K562 (cell line): ENCODE data around the gene FAM83D. TPM values are rescaled to one million over a fixed set of nuclear protein-coding genes. Genes with fewer than 3 reads are reported as not detected.

Experiments used
- CBX1 ChIP-seq: sonication (generic); IDR thresholded peaks from 2 replicates; pipeline ENCODE4 v1.6.1; 2016; ENCODE audit warnings: antibody characterized with exemption, low read depth, mild to moderate bottlenecking
- CEBPB ChIP-seq: fragments of 450-650 bp; IDR thresholded peaks from 2 replicates; pipeline ENCODE4 v1.6.1; 2016; ENCODE audit warnings: missing genetic modification characterization, missing compliant biosample characterization
- E2F8 ChIP-seq: fragments of 450-650 bp; IDR thresholded peaks from 2 replicates; pipeline ENCODE4 v1.7.1; 2018; ENCODE audit warnings: mild to moderate bottlenecking, low read depth; ENCODE audit not compliant: partially characterized antibody
- FUS ChIP-seq: fragments of 200-400 bp; formaldehyde crosslinking; optimal IDR thresholded peaks from 2 replicates; pipeline ENCODE3; 2017; ENCODE audit warnings: low read depth, low read length
- HCFC1 ChIP-seq: IDR thresholded peaks from 2 replicates; pipeline ENCODE4 v1.6.1; 2012; ENCODE audit warnings: low read depth, low read length, improper control_type of control experiment
- HOMEZ ChIP-seq: fragments of 250-450 bp; sonication (Bioruptor Pico); IDR thresholded peaks from 2 replicates; pipeline ENCODE4 v1.4.0; 2020; ENCODE audit warnings: mild to moderate bottlenecking, moderate library complexity
- IRF1 ChIP-seq: sonication (generic); formaldehyde crosslinking; IDR thresholded peaks from 2 replicates; pipeline ENCODE4 v1.8.0; 2022; ENCODE audit warnings: missing genetic modification reagents, mild to moderate bottlenecking, borderline replicate concordance
- MECOM ChIP-seq: fragments of 250-450 bp; sonication (Bioruptor Pico); IDR thresholded peaks from 2 replicates; pipeline ENCODE4 v1.8.0; 2022; ENCODE audit warnings: inconsistent platforms
- MLX ChIP-seq, 2 experiments: fragments of 450-650 bp in 1 of 2; sonication (generic) in 1 of 2; formaldehyde crosslinking; conservative IDR thresholded peaks; 2 replicates each; pipeline versions ENCODE4 v1.4.0 to v1.8.1; 2020 to 2022; ENCODE audit warnings: mild to moderate bottlenecking in 1 of 2, missing genetic modification reagents in 1 of 2
- MNT ChIP-seq, 2 experiments: fragments of 450-650 bp; conservative IDR thresholded peaks; 2 replicates each; pipeline ENCODE4 v1.6.1; 2017; ENCODE audit warnings: mild to moderate bottlenecking in 2 of 2, moderate library complexity in 2 of 2
- MTA2 ChIP-seq: fragments of 450-650 bp; IDR thresholded peaks from 2 replicates; pipeline ENCODE4 v1.6.1; 2016; ENCODE audit warnings: low read depth
- NCOR1 ChIP-seq: fragments of 450-650 bp; IDR thresholded peaks from 2 replicates; pipeline ENCODE4 v1.6.1; 2016; ENCODE audit warnings: mild to moderate bottlenecking, moderate library complexity
- RBM15 ChIP-seq: fragments of 200-400 bp; formaldehyde crosslinking; IDR thresholded peaks from 2 replicates; pipeline ENCODE4 v1.6.1; 2018; ENCODE audit warnings: mild to moderate bottlenecking, low read length, moderate library complexity; ENCODE audit not compliant: insufficient read depth
- SFPQ ChIP-seq: fragments of 200-400 bp; formaldehyde crosslinking; IDR thresholded peaks from 2 replicates; pipeline ENCODE4 v1.6.1; 2017; ENCODE audit warnings: mild to moderate bottlenecking, low read depth, low read length, moderate library complexity
- TAF1 ChIP-seq: IDR thresholded peaks from 2 replicates; pipeline ENCODE4 v1.6.1; 2011; ENCODE audit warnings: mild to moderate bottlenecking, low read length, moderate library complexity; ENCODE audit not compliant: insufficient read depth, control insufficient read depth, severe bottlenecking; ENCODE audit errors: extremely low read depth
- TAF9B ChIP-seq: fragments of 450-650 bp; IDR thresholded peaks from 2 replicates; pipeline ENCODE4 v1.6.1; 2018; ENCODE audit warnings: mild to moderate bottlenecking; ENCODE audit not compliant: partially characterized antibody
- TCF7L2 ChIP-seq: fragments of 150-350 bp; IDR thresholded peaks from 2 replicates; pipeline ENCODE4 v1.6.1; 2016; ENCODE audit warnings: low read depth, mild to moderate bottlenecking, low read length, moderate library complexity
- polyA plus RNA-seq, 8 experiments: library from polyadenylated mRNA; depleted of rRNA in 4 of 8; stranded (reverse) in 5 of 8; unstranded in 3 of 8; fragments of >200 nt; fragmentation: Nextera tagmentation in 2 of 8; fragmentation: Illumina TruSeq in 1 of 8; extraction: Ambion mirVana in 2 of 8; extraction: Trizol in 1 of 8; gene quantifications; 2 replicates each; pipeline versions ENCODE4 v1.2.1 to v1.2.3, GENCODE V29; 2011 to 2014; ENCODE audit warnings: inconsistent platforms in 1 of 8, missing spikeins in 1 of 8
- total RNA-seq, 7 experiments: library from RNA; depleted of rRNA in 6 of 7; stranded (reverse); fragments of >200 nt in 6 of 7; fragmentation: Illumina TruSeq in 2 of 7; extraction: Trizol in 2 of 7; gene quantifications; 2 replicates each; pipeline versions ENCODE4 v1.2.1 to v1.2.3, GENCODE V29; 2011 to 2021; ENCODE audit warnings: low replicate concordance in 1 of 7

Gene FAM83D
- total and polyA plus RNA-seq, 9 of the 15 experiments (the other 6 are each of a cell fraction or from before 2014, with no cell fraction given): 8.2 to 66.1 (median 43.5) TPM

- no peak for TF ChIP-seq SFPQ
- no peak for TF ChIP-seq CBX1
- peak; percentile 69; the same call in 1 of the 2 replicates for TF ChIP-seq MECOM (CRISPR knock-in tag)
- TF ChIP-seq E2F8: peak; percentile 90
- TF ChIP-seq HCFC1: no peak
- no peak for TF ChIP-seq TAF1
- no peak for TF ChIP-seq MLX (CRISPR knock-in tag; conservative IDR thresholded peaks at IDR 0.05)
- TF ChIP-seq RBM15: no peak
- no peak for TF ChIP-seq TCF7L2
- no peak for TF ChIP-seq CEBPB
- TF ChIP-seq MTA2: no peak
- TF ChIP-seq MNT (conservative IDR thresholded peaks at IDR 0.05): peak; percentile 91 to 95
- TF ChIP-seq IRF1 (CRISPR knock-in tag): no peak
- no peak for TF ChIP-seq NCOR1
- TF ChIP-seq TAF9B: no peak
- TF ChIP-seq FUS: no peak
- TF ChIP-seq HOMEZ (CRISPR knock-in tag): no peak
These were observed 36.3 kb upstream of the FAM83D start (continued) for GRCh38 chr20:38889792-38890496.
